SK-N-SH treated with all-trans-retinoic acid at 6 μM for 48 hours (cell line): ENCODE data around the gene SLC25A36.
"Not testable (repeated sequence)": the region's sequence is repeated elsewhere in the genome, so short reads cannot be mapped to it uniquely, and the experiment has no call there.

Experiments
- CSRNP3 ChIP-seq: fragments of 250-450 bp; sonication (Bioruptor Pico); IDR thresholded peaks from 2 replicates; pipeline ENCODE4 v1.5.1; 2021; ENCODE audit warnings: mild to moderate bottlenecking, moderate library complexity
- ZFP3 ChIP-seq: fragments of 250-450 bp; sonication (Bioruptor Pico); IDR thresholded peaks from 2 replicates; pipeline ENCODE4 v1.5.0; 2020; ENCODE audit warnings: mild to moderate bottlenecking, moderate library complexity

DNA sequence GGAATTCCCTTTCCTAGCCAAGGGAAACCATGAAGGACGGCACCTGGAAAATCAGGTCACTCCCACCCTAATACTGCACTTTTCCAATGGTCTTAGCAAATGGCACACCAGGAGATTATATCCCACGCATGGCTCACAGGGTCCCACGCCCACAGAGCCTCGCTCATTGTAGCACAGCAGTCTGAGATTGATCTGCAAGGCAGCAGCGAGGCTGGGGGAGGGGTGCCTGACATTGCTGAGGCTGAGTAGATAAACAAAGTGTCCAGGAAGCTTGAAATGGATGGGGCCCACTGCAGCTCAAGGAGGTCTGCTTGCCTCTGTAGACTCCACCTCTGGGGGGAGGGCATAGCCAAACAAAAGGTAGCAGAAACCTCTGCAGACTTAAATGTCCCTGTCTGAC is 46.2 kb downstream of the SLC25A36 start:
- TF ChIP-seq ZFP3, CSRNP3 (CRISPR knock-in tag): not testable (repeated sequence)
